IMR-90 (cell line): ENCODE results near the gene LRRC4C. TPM values are rescaled to one million over a fixed set of nuclear protein-coding genes. Genes with fewer than 3 reads are reported as not detected.

ENCODE experiments used
- ATAC-seq: fragments of 200-7000 bp; cut with Tn5 transposase; 2 replicates; pipeline ENCODE4 v1.9.1; 2020; ENCODE audit warnings: low read depth, mild to moderate bottlenecking, moderate library complexity
- BruUV-seq: library from RNA; stranded (reverse); fragments of 400-500 nt; replicated peaks from 2 replicates; lab custom pipeline; 2021; lab: Mats Ljungman, UMichigan
- CTCF ChIA-PET: fragments of 300-600 bp; formaldehyde crosslinking; extraction: SDS; loops from one replicate; lab custom pipeline; 2021; ENCODE audit warnings: antibody characterized with exemption; lab: Yijun Ruan, JAX
- POLR2A ChIA-PET: fragments of 300-600 bp; sonication (Branson Sonifier 250); formaldehyde crosslinking; loops from one replicate; lab custom pipeline; 2022; ENCODE audit warnings: antibody characterized with exemption; ENCODE audit not compliant: unreplicated experiment; lab: Charles Lee
- DNase-seq: peaks from one replicate; pipeline ENCODE4 v3.0.0; 2013
- H2AFZ ChIP-seq: replicated peaks from 2 replicates; pipeline ENCODE3; 2013; ENCODE audit warnings: low read length, mild to moderate bottlenecking; ENCODE audit not compliant: poor library complexity
- H2AK5ac ChIP-seq: 2 replicates; pipeline ENCODE4 v1.6.1; 2013; ENCODE audit warnings: low read depth, low read length, inconsistent platforms
- H2AK9ac ChIP-seq: replicated peaks from 2 replicates; pipeline ENCODE3; 2013; ENCODE audit warnings: mild to moderate bottlenecking, low read depth, low read length, moderate library complexity; ENCODE audit not compliant: poor library complexity
- H2BK120ac ChIP-seq: 2 replicates; pipeline ENCODE4 v1.6.1; 2013; ENCODE audit warnings: low read depth, low read length, inconsistent platforms
- H2BK15ac ChIP-seq: 3 replicates; pipeline ENCODE4 v1.6.1; 2013; ENCODE audit warnings: low read depth, low read length, inconsistent platforms
- H2BK20ac ChIP-seq: 2 replicates; pipeline ENCODE4 v1.6.1; 2013; ENCODE audit warnings: low read depth, mild to moderate bottlenecking, inconsistent platforms, low read length, moderate library complexity
- H2BK5ac ChIP-seq: 2 replicates; pipeline ENCODE4 v1.6.1; 2013; ENCODE audit warnings: mild to moderate bottlenecking, low read depth, low read length, inconsistent platforms; ENCODE audit not compliant: poor library complexity, severe bottlenecking
- H3K14ac ChIP-seq: replicated peaks from 2 replicates; pipeline ENCODE4 v1.6.1; 2013; ENCODE audit warnings: low read depth, low read length, inconsistent platforms
- H3K18ac ChIP-seq: 2 replicates; pipeline ENCODE4 v1.6.1; 2013; ENCODE audit warnings: low read depth, low read length, control low read depth
- H3K23ac ChIP-seq: 2 replicates; pipeline ENCODE4 v1.6.1; 2013; ENCODE audit warnings: low read depth, low read length, inconsistent platforms
- H3K27ac ChIP-seq: 2 replicates; pipeline ENCODE4 v1.5.1; 2013; ENCODE audit warnings: mild to moderate bottlenecking, control low read depth, low read length; ENCODE audit not compliant: insufficient read depth
- H3K27me3 ChIP-seq: 2 replicates; pipeline ENCODE4 v1.6.1; 2013; ENCODE audit warnings: low read length; ENCODE audit not compliant: control insufficient read depth, insufficient read depth
- H3K36me3 ChIP-seq: 2 replicates; pipeline ENCODE4 v1.6.1; 2013; ENCODE audit warnings: low read length, mixed read lengths; ENCODE audit not compliant: control insufficient read depth, insufficient read depth
- H3K4ac ChIP-seq: 2 replicates; pipeline ENCODE4 v1.6.1; 2013; ENCODE audit warnings: low read depth, low read length, inconsistent platforms
- H3K4me1 ChIP-seq: 2 replicates; pipeline ENCODE4 v1.6.1; 2013; ENCODE audit warnings: low read length, mixed read lengths; ENCODE audit not compliant: control insufficient read depth, insufficient read depth
- H3K4me2 ChIP-seq: 2 replicates; pipeline ENCODE4 v1.6.1; 2013; ENCODE audit warnings: low read depth, mild to moderate bottlenecking, control low read depth, low read length, moderate library complexity
- H3K4me3 ChIP-seq: 2 replicates; pipeline ENCODE4 v1.5.1; 2013; ENCODE audit warnings: low read depth, mild to moderate bottlenecking, control low read depth, low read length, moderate library complexity; ENCODE audit not compliant: insufficient read depth
- H3K56ac ChIP-seq: 2 replicates; pipeline ENCODE4 v1.6.1; 2013; ENCODE audit warnings: low read length, inconsistent platforms; ENCODE audit not compliant: insufficient read depth; ENCODE audit errors: extremely low read depth
- H3K79me1 ChIP-seq, 2 experiments: 2 replicates each; pipeline ENCODE4 v1.6.1; 2013; ENCODE audit warnings: low read length in 2 of 2, inconsistent platforms in 1 of 2, low read depth in 1 of 2
- H3K9ac ChIP-seq: 2 replicates; pipeline ENCODE4 v1.6.1; 2013; ENCODE audit warnings: low read depth, low read length, control low read depth
- H3K9me1 ChIP-seq: 2 replicates; pipeline ENCODE4 v1.6.1; 2013; ENCODE audit warnings: low read length, inconsistent platforms; ENCODE audit not compliant: insufficient read depth
- H3K9me3 ChIP-seq: 2 replicates; pipeline ENCODE4 v1.6.1; 2013; ENCODE audit warnings: low read length; ENCODE audit not compliant: control insufficient read depth, insufficient read depth
- H4K20me1 ChIP-seq: 2 replicates; pipeline ENCODE4 v1.6.1; 2013; ENCODE audit warnings: low read length, inconsistent platforms; ENCODE audit not compliant: insufficient read depth
- H4K5ac ChIP-seq: 2 replicates; pipeline ENCODE4 v1.6.1; 2013; ENCODE audit warnings: mild to moderate bottlenecking, low read depth, low read length, control low read depth
- H4K8ac ChIP-seq, 2 experiments: 2 replicates each; pipeline ENCODE4 v1.6.1; 2013; ENCODE audit warnings: low read depth in 2 of 2, low read length in 2 of 2, control low read depth in 1 of 2, inconsistent platforms in 1 of 2
- H4K91ac ChIP-seq: 2 replicates; pipeline ENCODE4 v1.6.1; 2013; ENCODE audit warnings: low read depth, low read length, inconsistent platforms; ENCODE audit not compliant: insufficient read depth
- BHLHE40 ChIP-seq: fragments of 150-350 bp; IDR thresholded peaks from 2 replicates; pipeline ENCODE4 v1.6.1; 2016; ENCODE audit warnings: mild to moderate bottlenecking, low read depth, low read length
- CEBPB ChIP-seq: IDR thresholded peaks from 2 replicates; pipeline ENCODE4 v1.6.1; 2012; ENCODE audit warnings: low read depth, low read length, improper control_type of control experiment
- CHD1 ChIP-seq: IDR thresholded peaks from 2 replicates; pipeline ENCODE4 v1.6.1; 2012; ENCODE audit warnings: low read depth, low read length, improper control_type of control experiment
- ELK1 ChIP-seq: fragments of 150-350 bp; IDR thresholded peaks from 2 replicates; pipeline ENCODE4 v1.6.1; 2016; ENCODE audit warnings: low read depth, mild to moderate bottlenecking, low read length, moderate library complexity, borderline replicate concordance
- FOS ChIP-seq: fragments of 150-350 bp; IDR thresholded peaks from 2 replicates; pipeline ENCODE4 v1.6.1; 2016; ENCODE audit warnings: low read depth, low read length
- MAFK ChIP-seq: IDR thresholded peaks from 2 replicates; pipeline ENCODE4 v1.6.1; 2012; ENCODE audit warnings: low read depth, low read length, improper control_type of control experiment
- MAZ ChIP-seq: IDR thresholded peaks from 2 replicates; pipeline ENCODE4 v1.6.1; 2012; ENCODE audit warnings: low read depth, mild to moderate bottlenecking, low read length, improper control_type of control experiment, moderate library complexity, borderline replicate concordance
- MXI1 ChIP-seq: IDR thresholded peaks from 2 replicates; pipeline ENCODE4 v1.6.1; 2012; ENCODE audit warnings: low read depth, mild to moderate bottlenecking, low read length, moderate library complexity, borderline replicate concordance
- RAD21 ChIP-seq: IDR thresholded peaks from 2 replicates; pipeline ENCODE4 v1.6.1; 2012; ENCODE audit warnings: low read length, improper control_type of control experiment
- RFX5 ChIP-seq: IDR thresholded peaks from 2 replicates; pipeline ENCODE4 v1.8.0; 2012; ENCODE audit warnings: low read depth, mild to moderate bottlenecking, low read length, moderate library complexity
- SMC3 ChIP-seq: fragments of 150-350 bp; IDR thresholded peaks from 2 replicates; pipeline ENCODE4 v1.6.1; 2016; ENCODE audit warnings: low read depth, mild to moderate bottlenecking, antibody characterized with exemption, low read length, moderate library complexity
- USF2 ChIP-seq: fragments of 150-350 bp; IDR thresholded peaks from 2 replicates; pipeline ENCODE4 v1.6.1; 2017; ENCODE audit warnings: mild to moderate bottlenecking, antibody characterized with exemption, low read length, low read depth
- WGBS, 2 experiments: methylation state at CpG; one replicate each; pipeline versions ENCODE4 v1.1.5 to v1.1.7; 2013; ENCODE audit warnings: missing lambda C conversion rate in 2 of 2; ENCODE audit not compliant: insufficient read length in 1 of 2; ENCODE audit errors: extremely low coverage in 2 of 2; 5-methylcytosine and 5-hydroxymethylcytosine counted together
- dilution Hi-C: fragments of 300-500 bp; cut with HindIII; formaldehyde crosslinking; loops from one replicate; pipeline ENCODE4 v1.14.3; 2018; ENCODE audit warnings: low sequenced_read_pairs; ENCODE audit not compliant: unreplicated experiment
- in situ Hi-C: fragments of 300-500 bp; cut with MboI; formaldehyde crosslinking; loops from 3 replicates; pipeline ENCODE4 v1.14.3; 2019; ENCODE audit warnings: low sequenced_read_pairs, inconsistent platforms, mixed read lengths
- intact Hi-C: fragments of 100-400 bp; cut with micrococcal nuclease; formaldehyde crosslinking; loops from 2 replicates; pipeline ENCODE4 v1.10.0; 2022
- polyA plus RNA-seq, 3 experiments: library from polyadenylated mRNA; depleted of rRNA; stranded (reverse); fragments of >200 nt; gene quantifications; 2 replicates each; pipeline ENCODE4 v1.2.3, GENCODE V29; 2012; ENCODE audit warnings: low replicate concordance in 1 of 3
- total RNA-seq: library from RNA; depleted of rRNA; stranded (reverse); fragments of >200 nt; gene quantifications from 2 replicates; pipeline ENCODE4 v1.2.3, GENCODE V29; 2012

Gene LRRC4C
- total and polyA plus RNA-seq, 2 of the 4 experiments (the other 2 are of a cell fraction), result under 0.01 to 0.03 TPM

GRCh38 chr11:40140560-40140959 is 1318.9 kb downstream of the LRRC4C start:
- DNase-seq, result no peak
- Histone ChIP-seq H2AK5ac (no peak overlapping the region), H3K14ac (no peak overlapping the region), H3K4me1 (no peaks in the 10 kb centered on the region), H3K23ac (no peak overlapping the region), H4K5ac (no peak overlapping the region), H3K9ac (no peak overlapping the region), H3K27ac (no peak overlapping the region), H3K9me3 (no peaks in the 10 kb centered on the region; the same call in 1 of the 2 replicates), H3K4me2 (no peak overlapping the region), H2BK20ac (no peak overlapping the region), H3K56ac (no peak overlapping the region), H2BK5ac (no peak overlapping the region), H4K8ac (no peak overlapping the region), H3K36me3 (no peaks in the 10 kb centered on the region), H3K4ac (no peak overlapping the region), H2BK120ac (no peak overlapping the region), H2AK9ac (no peak overlapping the region), H2AFZ (no peak overlapping the region), H3K18ac (no peak overlapping the region), H4K91ac (no peak overlapping the region), H3K27me3 (no peaks in the 10 kb centered on the region), H2BK15ac (no peak overlapping the region), H3K9me1 (no peaks in the 10 kb centered on the region), H3K79me1 (no peaks in the 10 kb centered on the region), H3K4me3 (no peak overlapping the region), H4K20me1 (no peaks in the 10 kb centered on the region)
- dilution Hi-C loops, result no loop called here
- ChIA-PET POLR2A (no interaction called here), CTCF (no interaction called here)
- in situ Hi-C loops, result no loop called here
- ATAC-seq, result no peak
- intact Hi-C loops, result no loop called here
- no CpG with 5 or more reads among the region's 5 CpGs for WGBS, 2 experiments
- no peak for TF ChIP-seq RFX5
- no peak for TF ChIP-seq RAD21
- TF ChIP-seq MXI1, result no peak
- no peak for TF ChIP-seq CEBPB
- no peak for TF ChIP-seq USF2
- TF ChIP-seq CHD1, result no peak
- no peak for TF ChIP-seq BHLHE40
- no peak for TF ChIP-seq ELK1
- TF ChIP-seq FOS, result no peak
- TF ChIP-seq SMC3, result no peak
- no peak for TF ChIP-seq MAZ
- no peak for TF ChIP-seq MAFK
- BruUV-seq, result no TSS peak
